ENCODE data around the gene ADGRA1.
A peak's percentile ranks its signal among the peaks of the same experiment; 100 is the strongest.

Gene ADGRA1

GRCh38 chr10:133044401-133044811, 43.3 kb upstream of the ADGRA1 start:
- TF ChIP-seq TCF12 (IDR thresholded peaks at IDR 0.05; ENCODE audit: low read depth) (no peak), USF1 (IDR thresholded peaks at IDR 0.05) (no peak), TAF1 (IDR thresholded peaks at IDR 0.05; ENCODE audit: low read depth) (no peak), EP300 (IDR thresholded peaks at IDR 0.05; ENCODE audit: borderline replicate concordance) (no peak), MAX (IDR thresholded peaks at IDR 0.05) (no peak), FOXM1 (IDR thresholded peaks at IDR 0.05; ENCODE audit: borderline replicate concordance, low read depth) (no peak), NFIC (IDR thresholded peaks at IDR 0.05) (no peak), ZBTB7A (IDR thresholded peaks at IDR 0.05; ENCODE audit: low read depth) (no peak), CEBPB (IDR thresholded peaks at IDR 0.05) (no peak), TEAD4 (IDR thresholded peaks at IDR 0.05) (no peak), RAD21 (IDR thresholded peaks at IDR 0.05; ENCODE audit: low read depth) (no peak)

- TF ChIP-seq TCF12 (IDR thresholded peaks at IDR 0.05; ENCODE audit: low read depth) (no peak), FOXM1 (IDR thresholded peaks at IDR 0.05; ENCODE audit: borderline replicate concordance, low read depth) (no peak), RAD21 (IDR thresholded peaks at IDR 0.05; ENCODE audit: low read depth) (peak; percentile 16; the same call in 1 of the 2 replicates), USF1 (IDR thresholded peaks at IDR 0.05) (no peak)
Measured at GRCh38 chr10:133045556-133046389, 42.0 kb upstream of the ADGRA1 start.

GRCh38 chr10:133046390-133046765, 41.3 kb upstream of the ADGRA1 start:
- TF ChIP-seq YY1 (IDR thresholded peaks at IDR 0.05; ENCODE audit: low read depth) (no peak), EGR1 (IDR thresholded peaks at IDR 0.05) (no peak), NFIC (IDR thresholded peaks at IDR 0.05) (no peak), CEBPB (IDR thresholded peaks at IDR 0.05) (no peak), USF1 (IDR thresholded peaks at IDR 0.05) (no peak), FOXM1 (IDR thresholded peaks at IDR 0.05; ENCODE audit: borderline replicate concordance, low read depth) (no peak), RAD21 (IDR thresholded peaks at IDR 0.05; ENCODE audit: low read depth) (no peak), TCF12 (IDR thresholded peaks at IDR 0.05; ENCODE audit: low read depth) (no peak), TEAD4 (IDR thresholded peaks at IDR 0.05) (no peak), TAF1 (IDR thresholded peaks at IDR 0.05; ENCODE audit: low read depth) (no peak), ZBTB7A (IDR thresholded peaks at IDR 0.05; ENCODE audit: low read depth) (no peak), REST (IDR thresholded peaks at IDR 0.05; ENCODE audit: low read depth) (no peak), CREB1 (IDR thresholded peaks at IDR 0.05; ENCODE audit: low read depth) (no peak)

- TF ChIP-seq CREB1 (IDR thresholded peaks at IDR 0.05; ENCODE audit: low read depth) (no peak), EGR1 (IDR thresholded peaks at IDR 0.05) (no peak), REST (IDR thresholded peaks at IDR 0.05; ENCODE audit: low read depth) (no peak), YY1 (IDR thresholded peaks at IDR 0.05; ENCODE audit: low read depth) (no peak), CEBPB (IDR thresholded peaks at IDR 0.05) (no peak), TAF1 (IDR thresholded peaks at IDR 0.05; ENCODE audit: low read depth) (no peak), TEAD4 (IDR thresholded peaks at IDR 0.05) (no peak), FOXM1 (IDR thresholded peaks at IDR 0.05; ENCODE audit: borderline replicate concordance, low read depth) (no peak), ZBTB7A (IDR thresholded peaks at IDR 0.05; ENCODE audit: low read depth) (no peak), EP300 (IDR thresholded peaks at IDR 0.05; ENCODE audit: borderline replicate concordance) (no peak), RAD21 (IDR thresholded peaks at IDR 0.05; ENCODE audit: low read depth) (no peak), MAX (IDR thresholded peaks at IDR 0.05) (no peak), TCF12 (IDR thresholded peaks at IDR 0.05; ENCODE audit: low read depth) (no peak), USF1 (IDR thresholded peaks at IDR 0.05) (no peak), NFIC (IDR thresholded peaks at IDR 0.05) (no peak)
Measured at GRCh38 chr10:133047526-133048123, 40.1 kb upstream of the ADGRA1 start.
